GM19193 (cell line): Measurements from ENCODE around the gene DDX24.

Experiments
- POLR2A ChIP-seq: IDR thresholded peaks from 4 replicates; pipeline ENCODE4 v1.6.1; 2011; ENCODE audit not compliant: insufficient read depth, insufficient read length; ENCODE audit errors: extremely low read depth

The DDX24 gene

GRCh38 chr14:94040796-94041195 is 40.2 kb downstream of the DDX24 start:
- TF ChIP-seq POLR2A = no peak

GRCh38 chr14:94040247-94040646 is 40.8 kb downstream of the DDX24 start:
- TF ChIP-seq POLR2A = no peak

- no peak for TF ChIP-seq POLR2A
Observed at GRCh38 chr14:94038921-94039629, 41.9 kb downstream of the DDX24 start.

DNA sequence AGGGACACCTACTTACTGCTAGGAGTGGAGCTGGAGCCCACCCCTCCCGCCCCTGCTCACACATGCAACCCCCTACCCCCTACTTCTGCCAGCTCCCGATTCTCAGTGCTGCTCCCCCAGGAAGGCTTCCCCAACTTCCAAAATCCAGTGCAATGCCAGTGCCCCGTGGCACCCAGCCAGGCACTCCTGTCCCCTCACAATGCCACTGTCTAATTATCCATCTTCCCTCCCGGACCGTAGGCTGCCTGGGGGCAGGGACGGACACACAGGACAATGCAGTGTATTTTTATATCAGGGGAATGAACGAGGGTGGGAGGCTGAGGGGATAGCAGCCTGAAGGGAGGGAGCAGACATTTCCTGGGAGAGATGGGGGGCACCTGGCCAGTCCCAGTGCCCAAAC is 42.5 kb downstream of the DDX24 start:
- TF ChIP-seq POLR2A = no peak

DNA sequence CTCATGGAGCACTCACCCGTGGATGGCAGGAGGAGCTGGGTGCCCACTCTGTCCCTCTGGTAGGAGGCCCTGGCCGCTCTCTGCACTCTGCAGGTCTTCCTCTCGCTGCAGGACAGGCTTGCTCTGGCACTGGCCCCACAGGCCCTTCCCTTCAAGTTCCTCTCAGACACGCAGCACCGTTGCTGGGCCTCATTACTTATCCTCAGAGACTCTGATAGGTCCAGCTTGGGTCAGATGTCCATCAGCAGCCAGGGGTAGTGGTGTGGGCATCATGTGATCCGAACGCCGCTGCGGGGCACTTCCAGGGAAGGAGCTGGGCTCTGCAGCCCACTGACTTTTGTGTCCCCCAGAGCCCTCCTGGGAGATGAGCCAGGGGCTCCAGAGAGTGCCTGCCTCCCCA is 43.0 kb downstream of the DDX24 start:
- TF ChIP-seq POLR2A = no peak

DNA sequence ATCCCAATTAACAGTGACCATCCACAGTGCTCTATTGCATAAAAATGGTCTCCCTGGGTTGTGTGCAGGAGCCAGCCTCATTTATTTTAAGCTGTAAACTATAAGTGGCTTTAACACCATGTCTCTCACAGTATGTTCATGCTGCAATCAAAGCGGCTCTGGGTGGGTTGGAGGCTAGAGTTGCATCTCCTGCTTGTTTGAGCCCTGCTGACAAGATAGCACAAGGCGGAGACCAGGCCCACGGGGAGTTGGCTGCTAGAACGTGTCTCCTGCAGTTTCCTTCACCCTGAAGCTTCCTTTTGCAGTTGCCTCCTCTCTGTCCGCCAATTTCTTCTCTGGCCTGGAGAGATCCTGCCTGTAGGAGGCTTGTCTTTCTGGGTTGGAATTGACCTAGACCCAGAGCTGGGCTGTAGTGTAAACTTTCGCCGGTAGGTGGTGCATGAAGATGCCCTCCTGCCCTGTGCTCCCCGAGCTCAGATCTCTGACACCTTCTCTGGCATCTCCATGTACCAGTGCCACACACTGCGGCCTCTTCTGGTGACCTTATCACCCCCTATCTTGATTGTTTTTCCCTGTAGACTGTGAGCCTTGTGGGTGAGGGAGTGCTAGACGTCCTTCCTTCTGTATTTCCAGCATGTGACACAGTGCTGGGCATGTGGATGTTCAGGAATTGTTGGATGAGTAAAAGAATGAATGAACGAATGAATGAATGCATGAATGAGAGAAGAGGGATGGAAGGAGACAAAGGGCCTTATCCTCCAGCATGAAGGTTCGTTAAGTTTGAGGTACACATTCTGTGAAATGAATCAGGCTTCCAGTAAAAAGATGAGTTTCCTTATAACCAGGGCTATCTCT is 44.5 kb downstream of the DDX24 start:
- no peak for TF ChIP-seq POLR2A

GRCh38 chr14:94034886-94035285 is 46.1 kb downstream of the DDX24 start:
- TF ChIP-seq POLR2A = no peak

DNA sequence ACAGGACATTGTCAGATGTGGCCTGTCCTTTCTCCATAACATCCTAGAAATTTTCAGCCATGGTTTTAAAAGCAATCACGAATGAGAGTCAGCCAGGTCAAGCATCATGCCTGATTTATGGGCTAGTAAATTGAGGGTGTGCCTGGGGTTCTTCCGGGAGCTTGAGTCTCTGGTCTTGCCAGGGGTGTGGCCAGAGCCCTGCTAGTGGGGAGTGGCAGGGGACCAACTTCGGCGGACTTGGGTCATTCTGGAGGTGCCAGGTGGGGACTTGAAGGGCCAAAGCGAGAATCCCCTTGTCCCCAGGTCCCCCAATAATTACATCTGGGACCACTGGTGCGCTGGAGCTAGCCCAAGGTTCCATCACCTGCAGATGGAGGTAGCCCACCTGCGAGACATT is 49.1 kb downstream of the DDX24 start:
- no peak for TF ChIP-seq POLR2A

DNA sequence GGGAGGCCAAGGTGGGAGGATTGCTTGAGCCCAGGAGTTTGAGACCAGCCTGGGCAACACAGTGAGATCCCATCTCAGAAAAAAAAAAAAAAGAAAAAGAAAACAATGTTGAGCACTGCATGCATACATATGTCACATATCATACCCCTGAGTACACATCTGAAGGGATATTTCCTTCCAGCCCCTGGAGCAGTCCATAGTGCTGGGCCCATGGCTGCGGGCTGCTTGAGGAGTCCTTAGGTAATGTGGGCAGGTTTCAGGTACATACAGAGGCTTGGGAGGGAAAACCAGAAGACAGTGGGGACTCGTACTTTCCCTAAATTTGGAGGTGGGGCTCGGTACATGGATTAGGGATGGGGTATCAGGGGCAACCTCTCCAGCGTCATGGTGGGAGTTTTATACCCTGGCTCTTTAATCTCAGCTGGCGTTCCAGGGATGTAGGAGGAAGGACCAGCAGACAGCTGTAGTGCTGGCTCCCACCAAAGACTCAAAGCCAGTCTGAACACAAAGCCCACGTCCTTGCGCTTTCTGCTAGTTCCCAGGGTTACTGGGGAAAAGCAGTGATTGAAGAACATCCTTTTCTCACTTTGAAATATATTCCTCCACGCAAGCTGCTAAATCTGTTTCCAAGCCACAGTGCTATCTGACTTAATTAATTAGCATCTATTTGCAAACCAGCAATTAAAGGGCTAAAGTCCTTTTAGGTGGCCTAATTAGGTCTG is 49.7 kb downstream of the DDX24 start:
- no peak for TF ChIP-seq POLR2A

- no peak for TF ChIP-seq POLR2A
Observed at GRCh38 chr14:94030571-94030970, 50.4 kb downstream of the DDX24 start.

DNA sequence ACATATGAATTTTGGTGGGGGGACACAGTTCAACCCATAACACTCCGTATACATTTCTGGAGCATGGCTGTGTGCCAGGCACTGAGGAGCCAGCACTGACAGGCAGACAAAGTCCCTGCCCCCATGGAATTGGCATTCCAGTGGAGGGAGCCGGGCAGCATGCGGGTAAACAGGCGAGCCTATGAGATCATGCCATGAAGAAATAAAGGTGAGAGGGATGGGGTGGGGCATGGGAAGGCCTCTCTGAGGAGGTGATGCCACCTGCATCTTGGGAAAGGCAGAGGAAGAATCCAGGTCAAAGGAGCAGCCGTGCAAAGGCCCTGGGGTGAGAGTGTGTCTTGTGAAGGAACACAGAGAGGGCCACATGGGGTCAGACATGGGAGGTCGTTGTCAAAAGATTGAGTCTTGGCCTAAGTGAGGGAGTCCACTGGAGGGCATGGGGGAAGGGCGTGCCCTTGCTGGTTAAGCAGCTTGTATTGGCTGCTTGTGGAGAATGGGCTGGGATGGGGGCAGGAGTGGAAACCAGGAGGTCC is 51.3 kb downstream of the DDX24 start:
- no peak for TF ChIP-seq POLR2A

GRCh38 chr14:94029265-94029664 is 51.7 kb downstream of the DDX24 start:
- TF ChIP-seq POLR2A = no peak

GRCh38 chr14:94028450-94028826 is 52.6 kb downstream of the DDX24 start:
- no peak for TF ChIP-seq POLR2A

DNA sequence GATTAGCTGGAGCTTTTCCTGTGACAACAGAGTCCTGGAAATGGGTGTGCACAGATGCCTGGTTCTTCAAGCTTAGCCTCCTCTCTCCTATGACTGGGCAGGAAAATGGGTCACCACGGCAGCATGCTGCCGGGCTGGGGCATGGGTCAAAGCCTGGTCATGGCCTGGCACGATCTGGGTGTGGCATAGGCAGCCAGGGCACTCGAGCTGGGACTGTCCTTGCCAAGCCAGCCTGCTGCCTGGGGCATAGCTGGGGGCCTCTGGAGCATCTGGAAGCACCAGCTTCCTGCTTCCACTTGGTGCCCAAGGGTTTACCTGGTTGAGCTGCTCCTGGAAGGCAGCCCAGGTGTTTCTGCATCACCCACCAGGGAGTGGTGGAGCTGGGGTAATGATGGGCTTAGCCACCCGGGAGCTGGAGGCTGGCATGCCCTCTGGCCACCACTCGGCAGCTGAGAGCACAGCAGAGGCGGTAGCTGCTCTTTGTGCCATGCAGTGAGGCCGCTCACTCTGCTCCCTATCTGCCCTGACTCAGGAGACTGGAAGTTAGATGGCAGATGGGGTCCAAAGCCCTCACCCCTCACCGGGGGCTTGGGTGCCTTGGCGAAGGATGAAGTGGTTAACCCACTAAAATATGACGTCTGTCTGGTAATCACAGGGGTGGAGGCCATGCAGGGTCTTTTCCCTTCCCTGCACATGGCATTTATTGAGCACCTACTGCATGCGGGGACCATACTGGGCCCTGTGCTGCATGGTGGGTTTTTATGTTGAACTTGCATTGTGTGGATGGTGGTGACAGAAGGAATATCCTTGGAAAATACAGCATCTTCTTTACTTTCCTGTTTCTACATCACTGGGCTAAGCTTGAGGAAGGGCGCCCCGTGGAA is 53.2 kb downstream of the DDX24 start:
- TF ChIP-seq POLR2A = no peak
